Panc1 (cell line): ENCODE measurements around the gene CDH13. TPM values are rescaled to one million over a fixed set of nuclear protein-coding genes. Genes with fewer than 3 reads are reported as not detected.

Experiments used
- ATAC-seq: fragments of 200-7000 bp; cut with Tn5 transposase; 2 replicates; pipeline ENCODE4 v1.9.1; 2020; ENCODE audit warnings: mild to moderate bottlenecking, moderate library complexity
- BruUV-seq: library from RNA; stranded (reverse); fragments of 400-500 nt; replicated peaks from 2 replicates; lab custom pipeline; 2021; lab: Mats Ljungman, UMichigan
- CTCF ChIA-PET: fragments of 300-600 bp; sonication (Branson Sonifier 250); formaldehyde crosslinking; loops from one replicate; lab custom pipeline; 2022; ENCODE audit warnings: antibody characterized with exemption; lab: Charles Lee
- POLR2A ChIA-PET: fragments of 300-600 bp; sonication (Branson Sonifier 250); formaldehyde crosslinking; loops from one replicate; lab custom pipeline; 2022; ENCODE audit warnings: antibody characterized with exemption; lab: Charles Lee
- DNase-seq: peaks from one replicate; pipeline ENCODE4 v3.0.0-alpha.2; 2010; ENCODE audit warnings: low read depth, low spot score
- H3K27ac ChIP-seq: 2 replicates; pipeline ENCODE4 v1.5.1; 2011; ENCODE audit warnings: mild to moderate bottlenecking, low read length, inconsistent platforms
- H3K27me3 ChIP-seq: fragments of 200-500 bp; sonication (Bioruptor generic); 2 replicates; pipeline ENCODE4 v1.6.0; 2014; ENCODE audit warnings: low read length, inconsistent platforms; ENCODE audit not compliant: control insufficient read depth, insufficient read depth
- H3K36me3 ChIP-seq: fragments of 200-500 bp; sonication (Bioruptor generic); 2 replicates; pipeline ENCODE4 v1.5.1; 2014; ENCODE audit warnings: inconsistent platforms, mild to moderate bottlenecking, low read length, moderate library complexity; ENCODE audit not compliant: control insufficient read depth, insufficient read depth
- H3K4me1 ChIP-seq: 2 replicates; pipeline ENCODE4 v1.5.1; 2011; ENCODE audit warnings: inconsistent platforms, mild to moderate bottlenecking, low read length, moderate library complexity; ENCODE audit not compliant: control insufficient read depth, insufficient read depth
- H3K4me3 ChIP-seq, 2 experiments: 2 replicates each; pipeline ENCODE4 v1.5.1; 2011 to 2012; ENCODE audit warnings: low read depth in 2 of 2, low read length in 2 of 2, mild to moderate bottlenecking in 2 of 2, inconsistent platforms in 1 of 2, moderate library complexity in 1 of 2
- H3K9me3 ChIP-seq: fragments of 200-500 bp; sonication (Bioruptor generic); 2 replicates; pipeline ENCODE4 v1.5.1; 2014; ENCODE audit warnings: low read depth, mild to moderate bottlenecking, inconsistent platforms, low read length, moderate library complexity; ENCODE audit not compliant: control insufficient read depth, insufficient read depth
- CTCF ChIP-seq: fragments of 450-650 bp; IDR thresholded peaks from 2 replicates; pipeline ENCODE4 v1.5.1; 2017; ENCODE audit warnings: mild to moderate bottlenecking
- POLR2AphosphoS5 ChIP-seq: IDR thresholded peaks from 2 replicates; pipeline ENCODE4 v1.6.1; 2012; ENCODE audit warnings: mild to moderate bottlenecking, low read depth, low read length, moderate library complexity
- REST ChIP-seq, 2 experiments: IDR thresholded peaks; 2 replicates each; pipeline ENCODE4 v1.6.1; 2011 to 2012; ENCODE audit warnings: low read depth in 2 of 2, control low read depth in 1 of 2, low read length in 1 of 2, mild to moderate bottlenecking in 1 of 2, moderate library complexity in 1 of 2; ENCODE audit not compliant: insufficient read depth in 1 of 2
- SIN3A ChIP-seq: IDR thresholded peaks from 2 replicates; pipeline ENCODE4 v1.6.1; 2012; ENCODE audit warnings: low read depth, mild to moderate bottlenecking, low read length, moderate library complexity, borderline replicate concordance; ENCODE audit not compliant: insufficient read depth
- TCF7L2 ChIP-seq: IDR thresholded peaks from 2 replicates; pipeline ENCODE4 v1.6.1; 2011; ENCODE audit warnings: mild to moderate bottlenecking, low read depth, low read length, inconsistent platforms
- in situ Hi-C: cut with HindIII; loops from 2 replicates; pipeline ENCODE4 v1.10.0; 2016; ENCODE audit warnings: low sequenced_read_pairs, low pct_unique_long_range_greater_than_20kb
- intact Hi-C: fragments of 100-400 bp; cut with micrococcal nuclease; formaldehyde crosslinking; loops from one replicate; pipeline ENCODE4 v1.10.0; 2022; ENCODE audit not compliant: unreplicated experiment
- total RNA-seq: library from RNA; stranded (reverse); gene quantifications from one replicate; pipeline ENCODE4 v1.2.1, GENCODE V29; 2021; ENCODE audit not compliant: unreplicated experiment

Gene CDH13
- total RNA-seq, 1 experiment from 2014 or later: not detected

GRCh38 chr16:82891424-82891823, 264.7 kb downstream of the CDH13 start:
- CTCF ChIA-PET: no interaction called here
- no peak for TF ChIP-seq REST (IDR thresholded peaks at IDR 0.05; ENCODE audit: insufficient read depth in 1 of 2, low read depth in 2 of 2, low read length in 1 of 2)
- TF ChIP-seq CTCF: no peak
- no peak for TF ChIP-seq TCF7L2
- no peak for TF ChIP-seq POLR2AphosphoS5
- TF ChIP-seq SIN3A: no peak

GRCh38 chr16:82891918-82892317, 265.1 kb downstream of the CDH13 start:
- H3K27ac ChIP-seq: no peak overlapping the region
- no peaks in the 10 kb centered on the region for H3K4me1 ChIP-seq
- TF ChIP-seq TCF7L2 (no peak), POLR2AphosphoS5 (no peak), REST (IDR thresholded peaks at IDR 0.05; ENCODE audit: insufficient read depth in 1 of 2, low read depth in 2 of 2, low read length in 1 of 2) (no peak), CTCF (no peak), SIN3A (no peak)
- no peak overlapping the region for H3K4me3 ChIP-seq
- H3K27me3 ChIP-seq: no peaks in the 10 kb centered on the region
- in situ Hi-C loops (no loop called here), intact Hi-C loops (no loop called here)
- DNase-seq (no peak), ATAC-seq (no peak)
- POLR2A ChIA-PET: interaction anchor here (0.6 kb wide), 1 partner anchor 1793 kb away, joined by 3 read pairs; no protein-coding TSS in a partner anchor
- BruUV-seq: no TSS peak
- no peaks in the 10 kb centered on the region for H3K9me3 ChIP-seq
- CTCF ChIA-PET: no interaction called here
- no peaks in the 10 kb centered on the region for H3K36me3 ChIP-seq

More at GRCh38 chr16:82891424-82891823, 264.7 kb downstream of the CDH13 start:
- Histone ChIP-seq H3K4me1 (no peaks in the 10 kb centered on the region), H3K4me3 (no peak overlapping the region), H3K36me3 (no peaks in the 10 kb centered on the region), H3K9me3 (no peaks in the 10 kb centered on the region), H3K27me3 (no peaks in the 10 kb centered on the region), H3K27ac (no peak overlapping the region)
- ATAC-seq (no peak), DNase-seq (no peak)
- no TSS peak for BruUV-seq
- in situ Hi-C loops (no loop called here), intact Hi-C loops (no loop called here)
- POLR2A ChIA-PET: interaction anchor here (0.6 kb wide), 1 partner anchor 1793 kb away, joined by 3 read pairs; no protein-coding TSS in a partner anchor
